HG03045 (cell line): Measurements from ENCODE around the gene ITGB3.
"Not testable (repeated sequence)": the region's sequence is repeated elsewhere in the genome, so short reads cannot be mapped to it uniquely, and the experiment has no call there.

Experiments
- ATAC-seq: cut with Tn5 transposase; IDR thresholded peaks from one replicate; pipeline ENCODE4 v1.9.1; 2021; ENCODE audit warnings: mild to moderate bottlenecking, moderate library complexity; ENCODE audit not compliant: unreplicated experiment

The ITGB3 gene

GRCh38 chr17:47253541-47254402 lies at the start of gene ITGB3:
Gene ITGB3, plus strand, starts transcription at chr17:47253827. Its CDS starts 35 bp downstream, at chr17:47253862.
- ATAC-seq: peak; percentile 76

GRCh38 chr17:47203984-47204721 lies 49.5 kb upstream of the ITGB3 start:
- no peak for ATAC-seq

GRCh38 chr17:47204722-47205418 lies 48.8 kb upstream of the ITGB3 start:
- peak; percentile 45 for ATAC-seq

GRCh38 chr17:47205419-47205963 lies 48.1 kb upstream of the ITGB3 start:
- peak; percentile 51 for ATAC-seq

- no peak for ATAC-seq
Observed at GRCh38 chr17:47207143-47208067, 46.2 kb upstream of the ITGB3 start.

GRCh38 chr17:47208744-47209488 lies 44.7 kb upstream of the ITGB3 start, which contains the start of gene MYL4:
Gene MYL4, plus strand, starts transcription at chr17:47209348. Its CDS starts 75 bp downstream, at chr17:47209423.
- no peak for ATAC-seq

- ATAC-seq: no peak
Observed at GRCh38 chr17:47209499-47209898, 44.1 kb upstream of the ITGB3 start.

GRCh38 chr17:47210105-47210504 lies 43.5 kb upstream of the ITGB3 start:
- no peak for ATAC-seq

GRCh38 chr17:47210779-47211178 lies 42.8 kb upstream of the ITGB3 start:
- no peak for ATAC-seq

GRCh38 chr17:47212458-47212857 lies 41.2 kb upstream of the ITGB3 start:
- no peak for ATAC-seq

- no peak for ATAC-seq
Observed at GRCh38 chr17:47213540-47213939, 40.1 kb upstream of the ITGB3 start.

GRCh38 chr17:47214931-47215330 lies 38.7 kb upstream of the ITGB3 start:
- no peak for ATAC-seq

GRCh38 chr17:47216821-47217220 lies 36.8 kb upstream of the ITGB3 start:
- ATAC-seq: not testable (repeated sequence)

- ATAC-seq: not testable (repeated sequence)
Observed at GRCh38 chr17:47217279-47217678, 36.3 kb upstream of the ITGB3 start.

GRCh38 chr17:47218896-47219430 lies 34.7 kb upstream of the ITGB3 start:
- no peak for ATAC-seq

GRCh38 chr17:47219621-47220475 lies 33.8 kb upstream of the ITGB3 start:
- ATAC-seq: no peak

- no peak for ATAC-seq
Observed at GRCh38 chr17:47220531-47220999, 33.1 kb upstream of the ITGB3 start.

- no peak for ATAC-seq
Observed at GRCh38 chr17:47221154-47221553, 32.5 kb upstream of the ITGB3 start.
